Cerebellar nuclear complex (tissue), 1 donor: ENCODE data around the gene LAMA2.

Experiments
- DNase-seq, 2 experiments: peaks; one replicate each; lab custom pipeline; 2025; lab: John Stamatoyannopoulos, UW

LAMA2 gene

GRCh38 chr6:129179283-129179682 is 296.3 kb downstream of the LAMA2 start:
- no peak for DNase-seq

- DNase-seq: no peak
These were observed 298.1 kb downstream of the LAMA2 start for GRCh38 chr6:129181001-129181400.

GRCh38 chr6:129183187-129183591 is 300.3 kb downstream of the LAMA2 start:
- DNase-seq: no peak

- DNase-seq: no peak
These were observed 300.9 kb downstream of the LAMA2 start for GRCh38 chr6:129183681-129184301.

GRCh38 chr6:129184324-129184723 is 301.4 kb downstream of the LAMA2 start:
- DNase-seq: no peak

- no peak for DNase-seq
These were observed 301.9 kb downstream of the LAMA2 start for GRCh38 chr6:129184808-129185366.

- no peak for DNase-seq
These were observed 304.1 kb downstream of the LAMA2 start for GRCh38 chr6:129186988-129187387.

- no peak for DNase-seq
These were observed 305.4 kb downstream of the LAMA2 start for GRCh38 chr6:129188306-129188705.

GRCh38 chr6:129188795-129189194 is 305.9 kb downstream of the LAMA2 start:
- DNase-seq: no peak

GRCh38 chr6:129189266-129189665 is 306.3 kb downstream of the LAMA2 start:
- DNase-seq: no peak

GRCh38 chr6:129191235-129191634 is 308.3 kb downstream of the LAMA2 start:
- DNase-seq: no peak

- no peak for DNase-seq
These were observed 309.6 kb downstream of the LAMA2 start for GRCh38 chr6:129192458-129192989.

- no peak for DNase-seq
These were observed 311.5 kb downstream of the LAMA2 start for GRCh38 chr6:129194306-129194941.

GRCh38 chr6:129195161-129195560 is 312.2 kb downstream of the LAMA2 start:
- DNase-seq: no peak

- no peak for DNase-seq
These were observed 312.7 kb downstream of the LAMA2 start for GRCh38 chr6:129195643-129196042.

GRCh38 chr6:129197154-129197553 is 314.2 kb downstream of the LAMA2 start:
- no peak for DNase-seq

- DNase-seq: no peak
These were observed 317.2 kb downstream of the LAMA2 start for GRCh38 chr6:129200151-129200550.

- no peak for DNase-seq
These were observed 320.4 kb downstream of the LAMA2 start for GRCh38 chr6:129203190-129203900.

- no peak for DNase-seq
These were observed 323.9 kb downstream of the LAMA2 start for GRCh38 chr6:129206821-129207220.

GRCh38 chr6:129207832-129208231 is 324.9 kb downstream of the LAMA2 start:
- no peak for DNase-seq

- no peak for DNase-seq
These were observed 325.6 kb downstream of the LAMA2 start for GRCh38 chr6:129208415-129209034.

GRCh38 chr6:129209355-129209754 is 326.4 kb downstream of the LAMA2 start:
- no peak for DNase-seq
